ENCODE data around the gene PPP4R3B. TPM values are rescaled to one million over a fixed set of nuclear protein-coding genes. Genes with fewer than 3 reads are reported as not detected.

Gene PPP4R3B
- total and polyA plus RNA-seq, 2 of the 8 experiments (the other 6 are each of a cell fraction or from before 2014, with no cell fraction given) = 8.5 to 39.1 TPM

- peaks cover 0 to 12% (median 1%) of the 10 kb centered on the region in 4 experiments; a peak in 3 of 8 replicates for H3K36me3 ChIP-seq (ENCODE audit: control insufficient read depth in 2 of 4, insufficient read depth in 4 of 4, low read length in 3 of 4)
- H3K4me3 ChIP-seq (ENCODE audit: extremely low read depth in 1 of 4, insufficient read depth in 2 of 4, low read depth in 3 of 4, low read length in 4 of 4) = no peak overlapping the region
- H3K18ac ChIP-seq (ENCODE audit: extremely low read depth, low read length) = no peak overlapping the region
- H3K27me3 ChIP-seq (replicated peaks in 1 of 4; ENCODE audit: control insufficient read depth in 3 of 4, extremely low read depth in 1 of 4, insufficient read depth in 3 of 4, low read length in 3 of 4) = no peaks in the 10 kb centered on the region
- no peak overlapping the region for H3K4ac ChIP-seq (replicated peaks; ENCODE audit: insufficient read length, low read depth, low read length)
- 91% methylated on average over 1 of the region's 1 CpG; no CpG with 5 or more reads in 1 of the 2 experiments for WGBS, 2 experiments (ENCODE audit: extremely low coverage in 1 of 2, insufficient coverage in 1 of 2, insufficient read length in 1 of 2, insufficient replicate concordance in 2 of 2, low coverage in 1 of 2, low lambda C conversion rate in 2 of 2, missing lambda C conversion rate in 1 of 2)
- H3K9ac ChIP-seq (replicated peaks in 1 of 4; ENCODE audit: extremely low read depth in 1 of 4, low read depth in 3 of 4, low read length in 3 of 4) = no peak overlapping the region
- H3K27ac ChIP-seq (ENCODE audit: low read depth, low read length) = no peak overlapping the region
- no peaks in the 10 kb centered on the region for H3K79me2 ChIP-seq (ENCODE audit: control insufficient read depth in 1 of 2, insufficient read depth in 2 of 2, low read length in 2 of 2)
- H3K23me2 ChIP-seq (ENCODE audit: low read depth, low read length) = no peaks in the 10 kb centered on the region
- no peak overlapping the region for H4K91ac ChIP-seq (replicated peaks; ENCODE audit: insufficient read length, low read length)
- no peak overlapping the region for H2BK15ac ChIP-seq (ENCODE audit: low read length)
- no peak overlapping the region for H3K14ac ChIP-seq (ENCODE audit: insufficient read length)
- H2AK5ac ChIP-seq (ENCODE audit: low read depth, low read length) = no peak overlapping the region
- FAIRE-seq (no peak), DNase-seq (ENCODE audit: low read depth in 1 of 2, low spot score in 2 of 2) (no peak)
- H3K79me1 ChIP-seq (ENCODE audit: low read depth, low read length) = no peaks in the 10 kb centered on the region
- no peak overlapping the region for H2BK20ac ChIP-seq (ENCODE audit: low read length)
- H2AFZ ChIP-seq (ENCODE audit: low read length) = no peak overlapping the region
- H2BK5ac ChIP-seq (ENCODE audit: low read depth, low read length) = no peak overlapping the region
- no peak overlapping the region for H4K5ac ChIP-seq (ENCODE audit: insufficient read length, low read depth, low read length)
- H3K56ac ChIP-seq (replicated peaks; ENCODE audit: insufficient read length, low read depth, low read length) = no peak overlapping the region
- no peak overlapping the region for H3K4me2 ChIP-seq (ENCODE audit: insufficient read depth in 1 of 2, low read depth in 2 of 2, low read length in 2 of 2)
- ChIA-PET POLR2A (ENCODE audit: partially characterized antibody) (no interaction called here), CTCF (ENCODE audit: partially characterized antibody) (interaction anchor here (0.6 kb wide), 1 partner anchor 424 kb away, joined by 3 read pairs; no protein-coding TSS in a partner anchor)
- no peak overlapping the region for H2BK12ac ChIP-seq (ENCODE audit: low read depth, low read length)
- no peaks in the 10 kb centered on the region for H4K20me1 ChIP-seq (replicated peaks in 1 of 2; ENCODE audit: control insufficient read depth in 1 of 2, insufficient read depth in 2 of 2, low read length in 2 of 2)
- no peak overlapping the region for H3K23ac ChIP-seq (ENCODE audit: insufficient read length)
- H3K4me1 ChIP-seq (replicated peaks in 1 of 4; ENCODE audit: control insufficient read depth in 3 of 4, insufficient read depth in 4 of 4, low read length in 3 of 4) = no peaks in the 10 kb centered on the region
- H3K9me3 ChIP-seq (ENCODE audit: insufficient read depth in 2 of 2, low read depth in 1 of 2, low read length in 1 of 2) = no peaks in the 10 kb centered on the region
- H2BK120ac ChIP-seq (replicated peaks; ENCODE audit: low read depth, low read length) = no peak overlapping the region
- no peak overlapping the region for H4K8ac ChIP-seq (ENCODE audit: extremely low read depth, insufficient read depth, low read length)
- TF ChIP-seq RNF2 (IDR thresholded peaks at IDR 0.05; ENCODE audit: borderline replicate concordance, low read depth, low read length, missing control alignments, poor library complexity, severe bottlenecking) = no peak
- TF ChIP-seq EGR1 (IDR thresholded peaks at IDR 0.05; ENCODE audit: borderline replicate concordance, low read depth, low read length) = no peak
- TF ChIP-seq RAD21 (IDR thresholded peaks at IDR 0.05 in 1 of 2, conservative IDR thresholded peaks at IDR 0.05 in 1 of 2; ENCODE audit: low read depth in 2 of 2, low read length in 2 of 2) = no peak
- TF ChIP-seq HDAC6 (IDR thresholded peaks at IDR 0.05; ENCODE audit: low read depth, low read length) = no peak
- TF ChIP-seq PHF8 (conservative IDR thresholded peaks at IDR 0.05; ENCODE audit: low read depth, low read length) = no peak
- TF ChIP-seq TCF12 (IDR thresholded peaks at IDR 0.05; ENCODE audit: low read depth, low read length) = no peak
- no peak for TF ChIP-seq HDAC2 (IDR thresholded peaks at IDR 0.05; ENCODE audit: borderline replicate concordance in 1 of 2, low read depth in 2 of 2, low read length in 2 of 2)
- no peak for TF ChIP-seq JUN (IDR thresholded peaks at IDR 0.05; ENCODE audit: low read depth, low read length)
- no peak for TF ChIP-seq POLR2AphosphoS5 (IDR thresholded peaks at IDR 0.05; ENCODE audit: low read depth, low read length)
- TF ChIP-seq BRCA1 (IDR thresholded peaks at IDR 0.05; ENCODE audit: low read depth, low read length) = no peak
- no peak for TF ChIP-seq TAF1 (IDR thresholded peaks at IDR 0.05; ENCODE audit: low read depth, low read length)
- no peak for TF ChIP-seq GTF2F1 (IDR thresholded peaks at IDR 0.05; ENCODE audit: borderline replicate concordance, low read depth, low read length)
- TF ChIP-seq RBBP5 (IDR thresholded peaks at IDR 0.05; ENCODE audit: borderline replicate concordance, low read depth, low read length) = no peak
- no peak for TF ChIP-seq MAFK (IDR thresholded peaks at IDR 0.05; ENCODE audit: low read depth, low read length)
Observed at GRCh38 chr2:55547001-55547400, 70.4 kb downstream of the PPP4R3B start.
